NCI-H128 (cell line): Measurements from ENCODE around the gene XRCC5.

Experiments used
- DNase-seq: peaks from one replicate; lab custom pipeline; 2025; ENCODE audit not compliant: unreplicated experiment; lab: John Stamatoyannopoulos, UW

XRCC5 gene

DNA sequence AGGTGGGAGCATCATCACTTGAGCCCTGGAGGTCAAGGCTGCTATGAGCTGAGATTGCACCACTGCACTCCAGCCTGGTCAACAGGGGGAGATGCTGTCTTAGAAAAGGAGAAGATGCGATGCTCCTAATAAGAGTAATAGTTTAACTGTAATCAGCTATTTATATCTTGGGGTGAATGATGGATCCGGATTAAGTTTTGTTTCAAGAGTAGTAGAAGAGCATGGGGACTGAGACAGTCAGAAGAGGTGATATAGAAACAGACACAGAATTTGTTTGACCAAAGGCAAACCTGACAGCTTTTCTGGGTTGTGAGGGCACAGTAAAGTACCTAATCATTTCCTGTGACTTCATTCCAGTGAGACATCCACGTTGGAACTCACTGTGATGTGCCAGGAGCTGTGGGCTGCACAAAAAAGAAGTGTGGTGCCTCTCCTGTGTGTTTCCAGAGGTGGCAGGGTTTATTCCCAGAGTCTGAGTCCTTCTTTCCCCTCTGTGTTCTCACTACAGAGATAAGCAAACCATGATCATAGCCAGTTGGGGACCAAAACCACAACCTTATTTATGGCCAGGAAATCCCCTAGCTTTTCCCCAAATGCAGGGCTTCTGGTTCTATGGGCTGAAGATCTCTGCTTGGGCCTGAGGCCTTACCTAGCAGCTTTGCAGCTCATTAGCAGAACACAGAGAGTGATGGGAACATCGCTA, 113.7 kb downstream of the XRCC5 start:
- no peak for DNase-seq

DNA sequence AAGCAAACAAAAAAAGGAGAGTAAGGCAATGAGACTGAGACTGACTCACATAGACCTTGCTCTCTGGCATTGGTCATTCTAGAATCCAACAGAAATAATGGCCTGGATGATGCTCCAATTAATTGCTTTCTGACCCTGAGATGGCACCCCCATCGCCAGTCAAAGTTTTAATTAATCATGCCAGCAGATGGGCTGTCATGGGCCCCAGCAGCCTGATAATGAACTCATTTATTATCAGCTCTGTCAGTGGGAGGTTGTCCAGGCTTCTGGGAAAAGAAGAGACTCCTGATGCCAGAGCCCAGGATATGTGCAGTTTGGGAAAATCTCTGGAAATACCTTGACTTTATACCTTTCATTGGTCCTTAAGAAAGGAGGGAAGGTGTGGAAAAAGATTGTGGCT, 115.2 kb downstream of the XRCC5 start:
- no peak for DNase-seq

GRCh38 chr2:216229277-216229914, 120.2 kb downstream of the XRCC5 start:
- DNase-seq = no peak

DNA sequence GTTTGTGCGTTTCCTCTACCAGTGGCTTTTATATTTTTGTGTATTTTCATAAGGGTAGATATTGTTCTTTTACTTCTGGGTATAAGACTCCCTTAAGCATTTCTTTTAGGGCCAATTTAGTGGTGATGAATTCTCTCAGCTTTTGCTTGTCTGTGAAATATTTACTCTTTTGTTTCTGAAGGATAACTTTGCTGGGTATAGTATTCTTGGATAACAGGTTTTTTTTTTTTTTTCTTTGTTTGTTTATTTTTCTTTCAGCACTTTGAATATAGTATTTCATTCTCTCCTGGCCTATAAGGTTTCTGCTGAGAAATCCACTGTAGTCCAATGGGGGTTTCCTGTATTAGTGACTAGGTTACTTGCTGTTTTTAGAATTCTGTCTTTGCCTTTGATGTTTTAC, 122.7 kb downstream of the XRCC5 start:
- no peak for DNase-seq

DNA sequence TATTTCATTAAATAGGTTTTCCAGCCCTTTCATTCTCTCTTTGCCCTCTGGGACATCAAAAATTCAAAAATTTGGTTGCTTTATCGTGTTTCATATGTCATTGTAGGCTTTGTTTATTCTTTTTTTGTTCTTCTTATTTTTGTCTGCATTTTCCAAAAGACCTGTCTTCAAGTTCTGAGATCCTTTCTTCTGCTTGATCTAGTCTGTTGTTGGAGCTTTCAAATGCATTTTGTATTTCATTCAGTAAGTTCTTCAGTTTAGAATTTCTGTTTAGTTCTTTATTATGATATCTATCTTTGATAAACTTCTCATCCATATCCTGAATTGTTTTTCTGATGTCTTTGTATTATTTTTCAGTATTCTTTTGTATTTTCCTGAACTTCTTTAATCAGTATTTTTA, 123.6 kb downstream of the XRCC5 start:
- no peak for DNase-seq

- no peak for DNase-seq
These were observed 124.3 kb downstream of the XRCC5 start for GRCh38 chr2:216233281-216233995.

- DNase-seq = no peak
These were observed 125.0 kb downstream of the XRCC5 start for GRCh38 chr2:216234106-216234505.

DNA sequence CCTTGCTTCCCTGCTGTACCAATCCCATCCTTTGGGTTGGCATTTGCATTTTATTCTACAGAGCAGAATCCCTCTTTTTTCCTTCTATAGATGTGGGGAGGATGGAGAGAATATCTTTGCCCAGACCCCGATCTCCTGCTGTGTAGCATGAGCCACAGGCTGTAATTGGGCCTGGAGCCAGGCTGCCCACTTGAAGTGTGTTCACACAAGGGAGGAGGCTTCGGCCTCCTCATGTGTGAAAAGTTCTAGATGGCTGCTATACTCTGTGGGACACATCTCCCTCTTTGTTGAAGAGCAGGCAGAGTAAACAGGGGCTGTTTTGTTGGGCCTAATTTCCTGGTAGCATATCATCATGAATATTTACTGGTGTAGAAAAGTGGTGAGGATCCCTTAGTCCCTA, 126.3 kb downstream of the XRCC5 start:
- DNase-seq = no peak

DNA sequence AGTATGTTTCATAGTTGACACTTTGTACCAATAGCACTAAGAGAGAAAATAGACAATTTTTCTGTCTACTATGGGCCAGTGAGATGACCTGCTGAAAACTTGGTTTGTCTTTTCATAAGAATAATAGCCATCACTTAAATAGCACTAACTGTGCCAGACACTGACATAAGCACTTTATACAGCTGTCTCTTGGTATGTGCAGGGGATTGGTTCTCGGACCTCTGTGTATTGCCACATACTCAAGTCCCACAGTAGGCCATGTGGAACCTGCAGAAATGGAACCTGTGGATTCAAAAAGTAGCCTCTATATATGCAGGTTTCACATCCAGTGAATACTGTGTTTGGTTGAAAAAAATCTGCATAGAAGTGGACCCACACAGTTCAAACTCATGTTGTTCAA, 126.7 kb downstream of the XRCC5 start:
- DNase-seq = no peak

- DNase-seq = no peak
These were observed 127.3 kb downstream of the XRCC5 start for GRCh38 chr2:216236486-216236885.

GRCh38 chr2:216242365-216242764, 133.2 kb downstream of the XRCC5 start:
- DNase-seq = no peak

DNA sequence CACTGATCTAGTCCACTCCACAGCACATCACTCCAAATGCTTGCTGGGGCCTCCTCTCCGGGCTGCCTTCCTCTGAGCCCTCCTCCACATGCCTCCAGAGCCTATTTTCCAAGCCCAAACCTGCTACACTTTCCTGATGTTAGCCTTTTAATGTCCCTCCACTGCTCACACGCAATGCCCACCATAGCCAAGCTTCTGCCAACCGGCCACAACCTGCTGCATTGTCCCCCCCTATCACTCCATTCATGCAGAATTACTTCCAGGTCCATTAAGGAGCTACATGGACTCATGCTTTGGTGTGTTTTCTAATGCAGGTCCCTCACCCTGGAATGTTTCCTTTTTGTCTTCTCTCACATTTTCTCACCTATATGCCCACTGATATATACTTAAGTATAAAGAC, 133.9 kb downstream of the XRCC5 start:
- DNase-seq = no peak

GRCh38 chr2:216245391-216245975, 136.3 kb downstream of the XRCC5 start:
- DNase-seq = no peak

- DNase-seq = no peak
These were observed 137.6 kb downstream of the XRCC5 start for GRCh38 chr2:216246766-216247165.
